ENCODE measurements around the gene PLEKHA5. TPM values are rescaled to one million over a fixed set of nuclear protein-coding genes. Genes with fewer than 3 reads are reported as not detected.

PLEKHA5 gene
- total and polyA plus RNA-seq, 2 of the 4 experiments (the other 2 are of a cell fraction) = 5.3 to 12.2 TPM

- no peak overlapping the region for H2BK20ac ChIP-seq (ENCODE audit: low read depth, low read length)
- no peak for TF ChIP-seq NFE2L2 (IDR thresholded peaks at IDR 0.05; ENCODE audit: low read depth, low read length)
- no peak for TF ChIP-seq RFX5 (IDR thresholded peaks at IDR 0.05; ENCODE audit: low read depth, low read length)
- no peak for TF ChIP-seq CTCF (conservative IDR thresholded peaks at IDR 0.05; ENCODE audit: low read depth, low read length)
- TF ChIP-seq ELK1 (IDR thresholded peaks at IDR 0.05; ENCODE audit: borderline replicate concordance, low read depth, low read length) = no peak
- TF ChIP-seq SMC3 (IDR thresholded peaks at IDR 0.05; ENCODE audit: low read depth, low read length) = no peak
- H3K23ac ChIP-seq (ENCODE audit: low read depth, low read length) = no peak overlapping the region
- H2BK120ac ChIP-seq (ENCODE audit: low read depth, low read length) = no peak overlapping the region
- H3K4me3 ChIP-seq (ENCODE audit: insufficient read depth, low read depth, low read length) = no peak overlapping the region
- no peak overlapping the region for H2BK5ac ChIP-seq (ENCODE audit: low read depth, low read length, poor library complexity, severe bottlenecking)
- no peak overlapping the region for H3K4me2 ChIP-seq (ENCODE audit: low read depth, low read length)
- no peak overlapping the region for H3K9ac ChIP-seq (ENCODE audit: low read depth, low read length)
- intact Hi-C loops (cut with micrococcal nuclease) = no loop called here
- no peaks in the 10 kb centered on the region for H3K27me3 ChIP-seq (ENCODE audit: control insufficient read depth, insufficient read depth, low read length)
- H3K9me1 ChIP-seq (ENCODE audit: insufficient read depth, low read length) = peaks cover 4% of the 10 kb centered on the region; the same call in 1 of the 2 replicates
- peaks cover 2% of the 10 kb centered on the region; the same call in 1 of the 2 replicates for H3K36me3 ChIP-seq (ENCODE audit: control insufficient read depth, insufficient read depth, low read length)
- no peak overlapping the region for H2BK15ac ChIP-seq (ENCODE audit: low read depth, low read length)
- DNase-seq (no peak), ATAC-seq (ENCODE audit: low read depth) (no peak)
- dilution Hi-C loops (cut with HindIII; ENCODE audit: low sequenced_read_pairs, unreplicated experiment) = no loop called here
- no peak overlapping the region for H3K14ac ChIP-seq (replicated peaks; ENCODE audit: low read depth, low read length)
- H3K4ac ChIP-seq (ENCODE audit: low read depth, low read length) = no peak overlapping the region
- BruUV-seq (replicated peaks) = no TSS peak
- H4K8ac ChIP-seq (ENCODE audit: low read depth in 2 of 2, low read length in 2 of 2) = no peak overlapping the region
- no peak overlapping the region for H3K56ac ChIP-seq (ENCODE audit: extremely low read depth, insufficient read depth, low read length)
- WGBS, 2 experiments (ENCODE audit: extremely low coverage in 2 of 2, insufficient read length in 1 of 2) = 100% methylated on average over 1 of the region's 9 CpGs; no CpG with 5 or more reads in 1 of the 2 experiments
- H4K5ac ChIP-seq (ENCODE audit: low read depth, low read length) = no peak overlapping the region
- H3K9me3 ChIP-seq (ENCODE audit: control insufficient read depth, insufficient read depth, low read length) = peaks cover 5% of the 10 kb centered on the region; the same call in 1 of the 2 replicates
- H2AK5ac ChIP-seq (ENCODE audit: low read depth, low read length) = no peak overlapping the region
- CTCF ChIA-PET = interaction anchor here (1.0 kb wide), 1 partner anchor 46 kb away, joined by 3 read pairs; no protein-coding TSS in a partner anchor
- peaks cover 19 to 28% of the 10 kb centered on the region in 2 experiments for H3K79me1 ChIP-seq (ENCODE audit: low read depth in 1 of 2, low read length in 2 of 2)
- H4K91ac ChIP-seq (ENCODE audit: insufficient read depth, low read depth, low read length) = no peak overlapping the region
- H2AFZ ChIP-seq (replicated peaks; ENCODE audit: low read length, poor library complexity) = no peak overlapping the region
- no peaks in the 10 kb centered on the region for H4K20me1 ChIP-seq (ENCODE audit: insufficient read depth, low read length)
- POLR2A ChIA-PET (ENCODE audit: unreplicated experiment) = no interaction called here
- peaks cover 3% of the 10 kb centered on the region for H3K4me1 ChIP-seq (ENCODE audit: control insufficient read depth, insufficient read depth, low read length)
- H3K27ac ChIP-seq (ENCODE audit: insufficient read depth, low read length) = no peak overlapping the region
- no peak overlapping the region for H3K18ac ChIP-seq (ENCODE audit: low read depth, low read length)
- in situ Hi-C loops (cut with MboI; ENCODE audit: low sequenced_read_pairs) = no loop called here
- H2AK9ac ChIP-seq (replicated peaks; ENCODE audit: low read depth, low read length, poor library complexity) = no peak overlapping the region
These were observed 82.7 kb downstream of the PLEKHA5 start for GRCh38 chr12:19212245-19212644.

Data from IMR-90 (cell line).